Gastroesophageal sphincter (tissue), 3 donors: ENCODE measurements around the gene PUDP.

ENCODE experiments used
- EP300 ChIP-seq: sonication (generic); formaldehyde crosslinking; IDR thresholded peaks from one replicate; pipeline ENCODE4 v1.6.1; 2017; ENCODE audit warnings: antibody characterized with exemption, mild to moderate bottlenecking
- POLR2A ChIP-seq, 2 donors: fragments of 450-650 bp; IDR thresholded peaks; one replicate each; pipeline ENCODE4 v1.6.1; 2017; ENCODE audit warnings: antibody characterized with exemption in 2 of 2, mild to moderate bottlenecking in 2 of 2, moderate library complexity in 1 of 2
- POLR2AphosphoS5 ChIP-seq: sonication (generic); formaldehyde crosslinking; IDR thresholded peaks from one replicate; pipeline ENCODE4 v1.6.1; 2017; ENCODE audit warnings: antibody characterized with exemption
- TF ChIP-seq, protein P1 (sequence below), 4 experiments: fragments of 200-600 bp in 2 of 4; fragments of 450-650 bp in 2 of 4; sonication (generic) in 1 of 4; IDR thresholded peaks; one replicate each; pipeline ENCODE4 v1.5.1; 2017 to 2019; ENCODE audit warnings: antibody characterized with exemption in 4 of 4, mild to moderate bottlenecking in 2 of 4, moderate library complexity in 2 of 4

DNA sequence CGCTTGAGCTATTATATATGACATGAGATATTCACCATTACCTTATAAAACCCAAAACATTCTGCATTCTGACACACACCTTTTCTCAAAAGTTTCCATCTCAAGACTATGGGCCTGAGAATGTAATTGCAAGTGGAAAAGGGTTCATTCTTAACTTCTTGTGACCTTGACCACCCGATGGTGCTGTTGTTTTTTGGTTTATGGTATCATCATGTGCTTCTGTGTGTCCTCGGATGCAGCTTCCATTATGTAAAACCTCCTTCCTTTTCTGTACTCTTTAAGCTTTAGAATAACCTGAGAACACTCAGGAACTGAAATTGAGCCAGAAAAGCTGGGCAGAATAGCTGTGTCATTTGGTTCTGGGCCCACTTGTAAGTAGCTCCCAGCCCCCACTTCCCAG, 16.2 kb upstream of the PUDP start:
- TF ChIP-seq, protein P1, sequence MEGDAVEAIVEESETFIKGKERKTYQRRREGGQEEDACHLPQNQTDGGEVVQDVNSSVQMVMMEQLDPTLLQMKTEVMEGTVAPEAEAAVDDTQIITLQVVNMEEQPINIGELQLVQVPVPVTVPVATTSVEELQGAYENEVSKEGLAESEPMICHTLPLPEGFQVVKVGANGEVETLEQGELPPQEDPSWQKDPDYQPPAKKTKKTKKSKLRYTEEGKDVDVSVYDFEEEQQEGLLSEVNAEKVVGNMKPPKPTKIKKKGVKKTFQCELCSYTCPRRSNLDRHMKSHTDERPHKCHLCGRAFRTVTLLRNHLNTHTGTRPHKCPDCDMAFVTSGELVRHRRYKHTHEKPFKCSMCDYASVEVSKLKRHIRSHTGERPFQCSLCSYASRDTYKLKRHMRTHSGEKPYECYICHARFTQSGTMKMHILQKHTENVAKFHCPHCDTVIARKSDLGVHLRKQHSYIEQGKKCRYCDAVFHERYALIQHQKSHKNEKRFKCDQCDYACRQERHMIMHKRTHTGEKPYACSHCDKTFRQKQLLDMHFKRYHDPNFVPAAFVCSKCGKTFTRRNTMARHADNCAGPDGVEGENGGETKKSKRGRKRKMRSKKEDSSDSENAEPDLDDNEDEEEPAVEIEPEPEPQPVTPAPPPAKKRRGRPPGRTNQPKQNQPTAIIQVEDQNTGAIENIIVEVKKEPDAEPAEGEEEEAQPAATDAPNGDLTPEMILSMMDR (IDR thresholded peaks at IDR 0.05), result no peak
- TF ChIP-seq POLR2A (IDR thresholded peaks at IDR 0.05) (no peak), POLR2AphosphoS5 (no peak), EP300 (no peak)
